Measurements from ENCODE around the gene ENPP7. TPM values are rescaled to one million over a fixed set of nuclear protein-coding genes. Genes with fewer than 3 reads are reported as not detected.

ENPP7 gene
- total RNA-seq, 3 donors from 2014 or later: not detected

DNA sequence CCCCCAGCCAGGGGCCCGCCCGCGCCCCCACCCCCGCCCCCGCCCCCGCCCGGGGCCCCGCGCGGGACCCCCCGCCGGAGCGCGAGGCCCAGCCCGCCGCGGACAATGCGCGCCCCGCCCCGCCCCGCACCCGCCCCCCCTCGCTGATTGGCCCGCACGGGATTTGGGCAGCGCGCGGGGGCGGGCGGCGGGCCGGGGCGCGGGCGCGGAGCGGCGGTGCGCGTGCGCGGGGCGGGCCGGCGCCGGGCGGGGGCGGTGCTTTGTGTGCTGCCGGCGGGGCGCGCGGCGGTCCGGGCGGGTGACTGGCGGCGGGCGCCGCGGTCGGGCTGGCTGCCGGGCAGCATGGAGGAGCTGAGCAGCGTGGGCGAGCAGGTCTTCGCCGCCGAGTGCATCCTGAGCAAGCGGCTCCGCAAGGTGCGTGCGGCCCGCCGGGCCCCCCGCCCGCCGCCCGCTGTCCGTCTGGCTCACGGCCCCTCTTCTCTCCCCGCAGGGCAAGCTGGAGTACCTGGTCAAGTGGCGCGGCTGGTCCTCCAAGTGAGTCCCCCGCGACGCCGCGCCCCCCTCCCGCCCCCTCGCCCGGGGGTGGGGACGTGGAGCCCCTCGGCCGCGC lies 47.3 kb downstream of the ENPP7 start, which contains the start of gene CBX2:
Gene CBX2 (plus strand): TSS at position 255 of the 610 bp plus-strand sequence. CDS start 88 bp downstream, at position 343.
- TF ChIP-seq POLR2A (IDR thresholded peaks at IDR 0.05) (no peak), POLR2AphosphoS5 (IDR thresholded peaks at IDR 0.05) (no peak)
- TF ChIP-seq, protein P1, sequence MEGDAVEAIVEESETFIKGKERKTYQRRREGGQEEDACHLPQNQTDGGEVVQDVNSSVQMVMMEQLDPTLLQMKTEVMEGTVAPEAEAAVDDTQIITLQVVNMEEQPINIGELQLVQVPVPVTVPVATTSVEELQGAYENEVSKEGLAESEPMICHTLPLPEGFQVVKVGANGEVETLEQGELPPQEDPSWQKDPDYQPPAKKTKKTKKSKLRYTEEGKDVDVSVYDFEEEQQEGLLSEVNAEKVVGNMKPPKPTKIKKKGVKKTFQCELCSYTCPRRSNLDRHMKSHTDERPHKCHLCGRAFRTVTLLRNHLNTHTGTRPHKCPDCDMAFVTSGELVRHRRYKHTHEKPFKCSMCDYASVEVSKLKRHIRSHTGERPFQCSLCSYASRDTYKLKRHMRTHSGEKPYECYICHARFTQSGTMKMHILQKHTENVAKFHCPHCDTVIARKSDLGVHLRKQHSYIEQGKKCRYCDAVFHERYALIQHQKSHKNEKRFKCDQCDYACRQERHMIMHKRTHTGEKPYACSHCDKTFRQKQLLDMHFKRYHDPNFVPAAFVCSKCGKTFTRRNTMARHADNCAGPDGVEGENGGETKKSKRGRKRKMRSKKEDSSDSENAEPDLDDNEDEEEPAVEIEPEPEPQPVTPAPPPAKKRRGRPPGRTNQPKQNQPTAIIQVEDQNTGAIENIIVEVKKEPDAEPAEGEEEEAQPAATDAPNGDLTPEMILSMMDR (IDR thresholded peaks at IDR 0.05): no peak
- Histone ChIP-seq H3K27ac (peak within 1 kb of the TSS; percentile 48 to 83), H3K4me1 (peaks cover 0 to 6% of the 10 kb centered on the region in 2 donors), H3K9me3 (no peaks in the 10 kb centered on the region), H3K27me3 (peaks cover 4 to 44% of the 10 kb centered on the region in 2 donors), H3K4me3 (peak within 1 kb of the TSS; percentile 55 to 93 (median 70)), H3K36me3 (no peaks in the 10 kb centered on the region)
- peak in 1 of 2 donors; percentile 68 for DNase-seq (ENCODE audit: low spot score in 2 of 2)
- intact Hi-C loops (cut with DNase I; ENCODE audit: low total_unique reads): no loop called here

GRCh38 chr17:79778504-79779083 lies 47.9 kb downstream of the ENPP7 start:
- H3K27ac ChIP-seq: peak overlapping the region in 1 of 2 donors; percentile 10

DNA sequence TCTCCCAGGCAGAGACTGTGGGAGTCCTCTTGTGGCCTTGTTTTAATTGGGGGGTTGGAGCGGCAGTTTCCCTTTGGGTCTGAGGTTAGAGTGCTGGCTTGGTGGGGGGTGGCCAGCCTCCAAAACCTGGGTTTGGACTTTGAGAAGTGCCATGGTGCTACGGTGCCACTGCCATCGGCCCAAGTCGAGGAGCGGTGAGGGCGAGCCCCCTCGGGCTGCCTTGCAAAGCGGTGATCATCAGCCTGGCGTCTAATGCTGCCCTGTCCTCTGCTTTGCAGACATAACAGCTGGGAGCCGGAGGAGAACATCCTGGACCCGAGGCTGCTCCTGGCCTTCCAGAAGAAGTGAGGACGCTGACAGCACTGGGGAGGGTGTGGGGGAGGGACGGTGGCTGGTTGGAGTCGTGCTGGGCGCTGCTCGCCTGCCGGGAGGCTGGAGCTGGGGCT lies 48.4 kb downstream of the ENPP7 start:
- no peak for DNase-seq (ENCODE audit: low spot score in 2 of 2)
- Histone ChIP-seq H3K4me3 (peak overlapping the region; percentile 55 to 93 (median 70)), H3K4me1 (peaks cover 0 to 6% of the 10 kb centered on the region in 2 donors), H3K27me3 (peaks cover 4 to 32% of the 10 kb centered on the region in 2 donors), H3K27ac (no peak overlapping the region), H3K36me3 (no peaks in the 10 kb centered on the region), H3K9me3 (no peaks in the 10 kb centered on the region)
- intact Hi-C loops (cut with DNase I; ENCODE audit: low total_unique reads): no loop called here
- TF ChIP-seq POLR2A (IDR thresholded peaks at IDR 0.05) (no peak), POLR2AphosphoS5 (IDR thresholded peaks at IDR 0.05) (no peak)
- TF ChIP-seq, protein P1 (IDR thresholded peaks at IDR 0.05): no peak

More at GRCh38 chr17:79778504-79779083, 47.9 kb downstream of the ENPP7 start:
- H3K36me3 ChIP-seq: no peaks in the 10 kb centered on the region
- peak overlapping the region; percentile 55 to 93 (median 70) for H3K4me3 ChIP-seq
- peaks cover 0 to 6% of the 10 kb centered on the region in 2 donors for H3K4me1 ChIP-seq
- no peak for DNase-seq (ENCODE audit: low spot score in 2 of 2)
- TF ChIP-seq, protein P1 (IDR thresholded peaks at IDR 0.05): no peak
- TF ChIP-seq POLR2A (IDR thresholded peaks at IDR 0.05) (no peak), POLR2AphosphoS5 (IDR thresholded peaks at IDR 0.05) (no peak)
- H3K27me3 ChIP-seq: peaks cover 4 to 38% of the 10 kb centered on the region in 2 donors
- H3K9me3 ChIP-seq: no peaks in the 10 kb centered on the region
- intact Hi-C loops (cut with DNase I; ENCODE audit: low total_unique reads): no loop called here

GRCh38 chr17:79779661-79780365 lies 49.1 kb downstream of the ENPP7 start:
- peaks cover 4 to 25% of the 10 kb centered on the region in 2 donors for H3K27me3 ChIP-seq

More at GRCh38 chr17:79779661-79780365, 49.1 kb downstream of the ENPP7 start:
- no peak overlapping the region for H3K27ac ChIP-seq
- no peak overlapping the region for H3K4me3 ChIP-seq
- H3K9me3 ChIP-seq: no peaks in the 10 kb centered on the region
- TF ChIP-seq, protein P1 (IDR thresholded peaks at IDR 0.05): no peak
- H3K4me1 ChIP-seq: peaks cover 0 to 6% of the 10 kb centered on the region in 2 donors
- intact Hi-C loops (cut with DNase I; ENCODE audit: low total_unique reads): no loop called here
- no peak for DNase-seq (ENCODE audit: low spot score in 2 of 2)
- no peaks in the 10 kb centered on the region for H3K36me3 ChIP-seq
